HepG2 (cell line): ENCODE results near the gene OXLD1. TPM values are rescaled to one million over a fixed set of nuclear protein-coding genes. Genes with fewer than 3 reads are reported as not detected.
A peak's percentile ranks its signal among the peaks of the same experiment; 100 is the strongest.

Experiments
- ASH2L ChIP-seq: fragments of 300-600, 200-600 bp; sonication (generic); IDR thresholded peaks from 2 replicates; pipeline ENCODE4 v1.7.0; 2017; ENCODE audit warnings: low read depth, mild to moderate bottlenecking, moderate library complexity, mixed read lengths, low read length; ENCODE audit not compliant: insufficient read length
- CC2D1A ChIP-seq: sonication (generic); formaldehyde crosslinking; IDR thresholded peaks from 2 replicates; pipeline ENCODE4 v1.8.1; 2023; ENCODE audit warnings: mild to moderate bottlenecking, missing genetic modification reagents
- EHMT2 ChIP-seq: fragments of 200-600 bp; sonication (generic); IDR thresholded peaks from 2 replicates; pipeline ENCODE4 v1.7.0; 2017; ENCODE audit warnings: antibody characterized with exemption, low read depth, low read length, borderline replicate concordance
- EP300 ChIP-seq, 3 experiments: sonication (generic) in 1 of 3; formaldehyde crosslinking in 1 of 3; IDR thresholded peaks; 2 replicates each; pipeline versions ENCODE4 v1.5.1 to v1.6.1; 2011 to 2020; ENCODE audit warnings: low read depth in 2 of 3, low read length in 2 of 3, borderline replicate concordance in 1 of 3, improper control_type of control experiment in 1 of 3, mild to moderate bottlenecking in 1 of 3, missing genetic modification reagents in 1 of 3, moderate library complexity in 1 of 3
- GATAD1 ChIP-seq: IDR thresholded peaks from 2 replicates; pipeline ENCODE4 v1.6.1; 2016; ENCODE audit warnings: missing genetic modification reagents, missing compliant biosample characterization
- HMGA1 ChIP-seq: sonication (generic); formaldehyde crosslinking; conservative IDR thresholded peaks from 2 replicates; pipeline ENCODE4 v1.4.0; 2020; ENCODE audit warnings: missing genetic modification reagents
- KDM5A ChIP-seq: fragments of 200-600 bp; sonication (generic); IDR thresholded peaks from 2 replicates; pipeline ENCODE4 v1.7.0; 2018; ENCODE audit warnings: antibody characterized with exemption, mild to moderate bottlenecking, low read length, borderline replicate concordance
- KLF13 ChIP-seq: sonication (generic); formaldehyde crosslinking; IDR thresholded peaks from 2 replicates; pipeline ENCODE4 v1.4.0; 2020; ENCODE audit warnings: mild to moderate bottlenecking, missing genetic modification reagents
- KLF16 ChIP-seq, 2 experiments: sonication (generic) in 1 of 2; formaldehyde crosslinking in 1 of 2; IDR thresholded peaks; 2 replicates each; pipeline versions ENCODE4 v1.6.1 to v1.8.0; 2016 to 2023; ENCODE audit warnings: missing genetic modification reagents in 2 of 2, missing compliant biosample characterization in 1 of 2
- MED1 ChIP-seq: sonication (generic); formaldehyde crosslinking; IDR thresholded peaks from 2 replicates; pipeline ENCODE4 v1.4.0; 2020; ENCODE audit warnings: missing genetic modification reagents
- MED13 ChIP-seq: sonication (generic); formaldehyde crosslinking; IDR thresholded peaks from 2 replicates; pipeline ENCODE4 v1.5.0; 2020; ENCODE audit warnings: missing genetic modification reagents
- NFATC3 ChIP-seq: sonication (generic); formaldehyde crosslinking; IDR thresholded peaks from 2 replicates; pipeline ENCODE4 v1.5.1; 2020; ENCODE audit warnings: mild to moderate bottlenecking, missing genetic modification reagents
- PTBP1 ChIP-seq: fragments of 200-400 bp; formaldehyde crosslinking; IDR thresholded peaks from 2 replicates; pipeline ENCODE4 v1.6.1; 2018; ENCODE audit warnings: low read length, low read depth; ENCODE audit not compliant: poor library complexity, severe bottlenecking
- TGIF2 ChIP-seq: IDR thresholded peaks from 2 replicates; pipeline ENCODE4 v1.6.1; 2016; ENCODE audit warnings: control low read depth, missing compliant biosample characterization
- ZNF33B ChIP-seq: sonication (generic); formaldehyde crosslinking; IDR thresholded peaks from 2 replicates; pipeline ENCODE4 v1.5.1; 2020; ENCODE audit warnings: mild to moderate bottlenecking, missing genetic modification reagents
- polyA plus RNA-seq, 8 experiments: library from polyadenylated mRNA; depleted of rRNA in 3 of 8; stranded (reverse) in 7 of 8; unstranded in 1 of 8; fragments of >200 nt; fragmentation: Illumina TruSeq in 4 of 8; extraction: Trizol in 4 of 8; gene quantifications; 2 replicates each; pipeline versions ENCODE4 v1.2.1 to v1.2.3, GENCODE V29; 2011 to 2016; ENCODE audit warnings: low read depth in 4 of 8, missing spikeins in 1 of 8, mixed read lengths in 1 of 8; ENCODE audit not compliant: insufficient read depth in 1 of 8
- total RNA-seq, 5 experiments: library from RNA; depleted of rRNA; stranded (reverse); fragments of >200 nt; fragmentation: Illumina TruSeq; extraction: Trizol; gene quantifications; 2 replicates each; pipeline ENCODE4 v1.2.3, GENCODE V29; 2016; ENCODE audit warnings: low read depth in 1 of 5
- TF ChIP-seq, protein P1 (sequence below): sonication (generic); formaldehyde crosslinking; IDR thresholded peaks from 2 replicates; pipeline ENCODE4 v1.5.0; 2020; ENCODE audit warnings: mild to moderate bottlenecking, missing genetic modification reagents
- TF ChIP-seq, protein P2 (sequence below): IDR thresholded peaks from 2 replicates; pipeline ENCODE4 v1.6.1; 2016; ENCODE audit warnings: low read depth
- TF ChIP-seq, protein P3 (sequence below): sonication (generic); formaldehyde crosslinking; IDR thresholded peaks from 2 replicates; pipeline ENCODE4; 2020; ENCODE audit warnings: missing genetic modification reagents, mild to moderate bottlenecking, borderline replicate concordance
- TF ChIP-seq, protein P4 (sequence below): sonication (generic); formaldehyde crosslinking; IDR thresholded peaks from 2 replicates; pipeline ENCODE4 v1.5.0; 2020; ENCODE audit warnings: missing genetic modification reagents, mild to moderate bottlenecking, borderline replicate concordance
- TF ChIP-seq, protein P5 (sequence below): sonication (generic); formaldehyde crosslinking; conservative IDR thresholded peaks from 2 replicates; pipeline ENCODE4 v1.4.0; 2020; ENCODE audit warnings: missing genetic modification reagents

Gene OXLD1
- total and polyA plus RNA-seq, 2 of the 13 experiments (the other 11 are each of a cell fraction or from before 2014, with no cell fraction given), result 27.1 to 37.5 TPM

DNA sequence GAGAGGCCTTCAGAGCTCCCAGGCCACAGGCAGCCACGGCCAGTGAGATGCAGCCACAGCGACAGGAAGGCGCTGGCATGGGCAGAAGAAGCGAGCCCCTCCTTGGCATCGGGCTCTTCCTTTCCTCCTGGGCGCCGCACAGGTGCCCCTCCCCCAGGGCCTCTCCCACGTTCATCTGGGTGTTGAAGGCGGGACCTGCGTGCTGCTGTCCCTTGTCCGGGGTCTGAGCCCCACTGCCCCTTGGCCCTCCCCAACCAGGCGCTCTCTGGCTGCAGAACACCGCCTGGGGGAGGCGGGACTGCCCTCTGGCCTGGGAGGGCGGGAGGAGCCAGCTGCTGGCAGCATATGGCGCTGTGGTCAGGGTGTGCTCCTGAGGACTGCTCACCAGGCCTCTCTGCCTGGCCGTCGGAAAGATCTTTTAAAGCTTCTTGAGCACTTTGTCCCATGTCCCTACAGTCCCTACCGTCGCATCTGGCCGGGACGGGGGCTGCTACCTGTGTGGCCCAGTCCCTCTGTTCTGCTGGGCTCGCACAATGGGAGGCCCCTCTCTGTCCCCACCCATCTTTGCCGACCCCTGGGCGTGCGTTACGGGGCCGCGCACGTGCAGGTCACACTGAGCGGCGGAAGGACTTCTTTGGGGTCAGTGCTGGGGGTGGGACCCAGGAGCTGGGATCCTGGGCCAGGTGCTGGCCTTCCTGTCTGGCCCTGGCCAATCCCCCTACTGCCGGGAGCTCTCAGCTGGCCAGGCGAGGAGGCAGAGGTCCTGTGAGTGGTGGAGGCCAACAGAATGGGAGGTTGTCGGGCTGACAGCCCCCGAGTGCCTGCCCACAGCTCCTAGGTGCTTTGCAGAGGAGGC is 47.4 kb upstream of the OXLD1 start (continued):
- TF ChIP-seq EHMT2 (no peak), MED1 (CRISPR knock-in tag) (peak; percentile 62), KLF13 (CRISPR knock-in tag) (0 out of 2 replicates have a peak, but pooled peaks have one; percentile 42), ZNF33B (CRISPR knock-in tag) (no peak), EP300 (IDR thresholded peaks at IDR 0.05; ENCODE audit: low read depth in 2 of 2, low read length in 2 of 2) (no peak), EP300 (CRISPR knock-in tag; IDR thresholded peaks at IDR 0.05; ENCODE audit: borderline replicate concordance) (peak; percentile 29; the same call in 1 of the 2 replicates), HMGA1 (CRISPR knock-in tag) (no peak), MED13 (CRISPR knock-in tag) (0 out of 2 replicates have a peak, but pooled peaks have one; percentile 16), NFATC3 (CRISPR knock-in tag) (no peak; the same call in 1 of the 2 replicates), KLF16 (CRISPR knock-in tag; IDR thresholded peaks at IDR 0.05) (peak in 1 of 2 experiments; percentile 94; a peak in 2 of 4 replicates), TGIF2 (CRISPR knock-in tag) (no peak), ASH2L (no peak), CC2D1A (CRISPR knock-in tag) (no peak), PTBP1 (peak; percentile 88), KDM5A (no peak), GATAD1 (CRISPR knock-in tag) (peak; percentile 63)
- TF ChIP-seq, protein P1, sequence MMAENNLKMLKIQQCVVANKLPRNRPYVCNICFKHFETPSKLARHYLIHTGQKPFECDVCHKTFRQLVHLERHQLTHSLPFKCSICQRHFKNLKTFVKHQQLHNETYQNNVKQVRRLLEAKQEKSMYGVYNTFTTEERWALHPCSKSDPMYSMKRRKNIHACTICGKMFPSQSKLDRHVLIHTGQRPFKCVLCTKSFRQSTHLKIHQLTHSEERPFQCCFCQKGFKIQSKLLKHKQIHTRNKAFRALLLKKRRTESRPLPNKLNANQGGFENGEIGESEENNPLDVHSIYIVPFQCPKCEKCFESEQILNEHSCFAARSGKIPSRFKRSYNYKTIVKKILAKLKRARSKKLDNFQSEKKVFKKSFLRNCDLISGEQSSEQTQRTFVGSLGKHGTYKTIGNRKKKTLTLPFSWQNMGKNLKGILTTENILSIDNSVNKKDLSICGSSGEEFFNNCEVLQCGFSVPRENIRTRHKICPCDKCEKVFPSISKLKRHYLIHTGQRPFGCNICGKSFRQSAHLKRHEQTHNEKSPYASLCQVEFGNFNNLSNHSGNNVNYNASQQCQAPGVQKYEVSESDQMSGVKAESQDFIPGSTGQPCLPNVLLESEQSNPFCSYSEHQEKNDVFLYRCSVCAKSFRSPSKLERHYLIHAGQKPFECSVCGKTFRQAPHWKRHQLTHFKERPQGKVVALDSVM (CRISPR knock-in tag), result peak; percentile 98
- TF ChIP-seq, protein P2, sequence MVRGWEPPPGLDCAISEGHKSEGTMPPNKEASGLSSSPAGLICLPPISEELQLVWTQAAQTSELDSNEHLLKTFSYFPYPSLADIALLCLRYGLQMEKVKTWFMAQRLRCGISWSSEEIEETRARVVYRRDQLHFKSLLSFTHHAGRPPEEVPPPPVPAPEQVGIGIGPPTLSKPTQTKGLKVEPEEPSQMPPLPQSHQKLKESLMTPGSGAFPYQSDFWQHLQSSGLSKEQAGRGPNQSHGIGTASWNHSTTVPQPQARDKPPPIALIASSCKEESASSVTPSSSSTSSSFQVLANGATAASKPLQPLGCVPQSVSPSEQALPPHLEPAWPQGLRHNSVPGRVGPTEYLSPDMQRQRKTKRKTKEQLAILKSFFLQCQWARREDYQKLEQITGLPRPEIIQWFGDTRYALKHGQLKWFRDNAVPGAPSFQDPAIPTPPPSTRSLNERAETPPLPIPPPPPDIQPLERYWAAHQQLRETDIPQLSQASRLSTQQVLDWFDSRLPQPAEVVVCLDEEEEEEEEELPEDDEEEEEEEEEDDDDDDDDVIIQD (CRISPR knock-in tag), result peak; percentile 25; the same call in 1 of the 2 replicates
- TF ChIP-seq, protein P3, sequence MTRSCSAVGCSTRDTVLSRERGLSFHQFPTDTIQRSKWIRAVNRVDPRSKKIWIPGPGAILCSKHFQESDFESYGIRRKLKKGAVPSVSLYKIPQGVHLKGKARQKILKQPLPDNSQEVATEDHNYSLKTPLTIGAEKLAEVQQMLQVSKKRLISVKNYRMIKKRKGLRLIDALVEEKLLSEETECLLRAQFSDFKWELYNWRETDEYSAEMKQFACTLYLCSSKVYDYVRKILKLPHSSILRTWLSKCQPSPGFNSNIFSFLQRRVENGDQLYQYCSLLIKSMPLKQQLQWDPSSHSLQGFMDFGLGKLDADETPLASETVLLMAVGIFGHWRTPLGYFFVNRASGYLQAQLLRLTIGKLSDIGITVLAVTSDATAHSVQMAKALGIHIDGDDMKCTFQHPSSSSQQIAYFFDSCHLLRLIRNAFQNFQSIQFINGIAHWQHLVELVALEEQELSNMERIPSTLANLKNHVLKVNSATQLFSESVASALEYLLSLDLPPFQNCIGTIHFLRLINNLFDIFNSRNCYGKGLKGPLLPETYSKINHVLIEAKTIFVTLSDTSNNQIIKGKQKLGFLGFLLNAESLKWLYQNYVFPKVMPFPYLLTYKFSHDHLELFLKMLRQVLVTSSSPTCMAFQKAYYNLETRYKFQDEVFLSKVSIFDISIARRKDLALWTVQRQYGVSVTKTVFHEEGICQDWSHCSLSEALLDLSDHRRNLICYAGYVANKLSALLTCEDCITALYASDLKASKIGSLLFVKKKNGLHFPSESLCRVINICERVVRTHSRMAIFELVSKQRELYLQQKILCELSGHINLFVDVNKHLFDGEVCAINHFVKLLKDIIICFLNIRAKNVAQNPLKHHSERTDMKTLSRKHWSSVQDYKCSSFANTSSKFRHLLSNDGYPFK (CRISPR knock-in tag), result peak; percentile 78
- TF ChIP-seq, protein P4, sequence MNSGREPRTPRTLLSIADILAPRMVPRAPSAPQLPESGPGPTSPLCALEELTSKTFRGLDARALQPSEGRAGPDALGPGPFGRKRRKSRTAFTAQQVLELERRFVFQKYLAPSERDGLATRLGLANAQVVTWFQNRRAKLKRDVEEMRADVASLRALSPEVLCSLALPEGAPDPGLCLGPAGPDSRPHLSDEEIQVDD, result peak; percentile 33
- TF ChIP-seq, protein P5, sequence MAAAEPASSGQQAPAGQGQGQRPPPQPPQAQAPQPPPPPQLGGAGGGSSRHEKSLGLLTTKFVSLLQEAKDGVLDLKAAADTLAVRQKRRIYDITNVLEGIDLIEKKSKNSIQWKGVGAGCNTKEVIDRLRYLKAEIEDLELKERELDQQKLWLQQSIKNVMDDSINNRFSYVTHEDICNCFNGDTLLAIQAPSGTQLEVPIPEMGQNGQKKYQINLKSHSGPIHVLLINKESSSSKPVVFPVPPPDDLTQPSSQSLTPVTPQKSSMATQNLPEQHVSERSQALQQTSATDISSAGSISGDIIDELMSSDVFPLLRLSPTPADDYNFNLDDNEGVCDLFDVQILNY (CRISPR knock-in tag), result peak; percentile 66; the same call in 1 of the 2 replicates
